ENCODE data around the gene GATC. TPM values are rescaled to one million over a fixed set of nuclear protein-coding genes. Genes with fewer than 3 reads are reported as not detected.

The GATC gene
- total and polyA plus RNA-seq, 9 donors: 11.9 to 34.7 (median 19.4) TPM

DNA sequence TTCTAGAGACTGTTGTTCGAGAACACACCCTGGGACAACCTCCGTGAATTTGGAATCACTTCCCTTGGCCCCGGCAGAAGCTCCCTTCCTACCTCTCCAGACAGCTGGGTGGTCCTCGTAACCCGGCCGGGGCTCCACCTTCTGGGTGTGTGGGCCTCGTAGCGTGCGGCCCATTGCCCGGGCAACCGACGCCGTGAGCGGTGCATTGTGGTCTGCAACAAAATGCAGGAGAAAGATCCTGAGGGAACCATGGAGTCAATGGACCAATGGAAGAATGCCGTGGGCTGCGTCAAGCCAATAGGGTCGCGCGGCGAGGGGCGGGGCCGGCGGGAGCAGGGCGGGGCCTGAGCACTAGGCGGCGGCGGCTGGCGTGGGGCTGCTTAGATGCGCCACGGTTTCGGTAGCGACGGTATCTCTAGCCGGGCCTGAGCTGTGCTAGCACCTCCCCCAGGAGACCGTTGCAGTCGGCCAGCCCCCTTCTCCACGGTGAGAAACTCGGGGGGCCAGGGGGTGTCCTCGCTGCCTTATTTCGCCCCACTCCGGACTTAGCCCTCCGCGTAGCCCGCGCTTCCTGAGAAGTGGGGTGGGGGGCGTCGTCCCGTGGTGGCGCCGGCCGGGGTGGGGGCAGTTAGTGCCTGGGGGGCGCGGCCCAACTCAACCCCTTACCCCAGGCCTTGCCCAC, 49.6 kb downstream of the GATC start, which contains the start of gene DYNLL1:
TSS of gene DYNLL1 (plus strand) at position 383 of the 682 bp plus-strand sequence. CDS start 309 bp downstream, outside the sequence.
- Histone ChIP-seq H3K4me3 (peak within 1 kb of the TSS; percentile 97), H3K27me3 (no peaks in the 10 kb centered on the region), H3K9me3 (no peaks in the 10 kb centered on the region), H3K4me1 (ENCODE audit: insufficient read depth) (peaks cover 5% of the 10 kb centered on the region), H3K36me3 (no peaks in the 10 kb centered on the region), H3K27ac (peak within 1 kb of the TSS; percentile 60 to 83)
- peak; percentile 96 to 98 (median 98) for DNase-seq
- TF ChIP-seq EP300 (IDR thresholded peaks at IDR 0.05) (peak; percentile 86), POLR2A (IDR thresholded peaks at IDR 0.05) (peak; percentile 83)
- TF ChIP-seq, protein P1, sequence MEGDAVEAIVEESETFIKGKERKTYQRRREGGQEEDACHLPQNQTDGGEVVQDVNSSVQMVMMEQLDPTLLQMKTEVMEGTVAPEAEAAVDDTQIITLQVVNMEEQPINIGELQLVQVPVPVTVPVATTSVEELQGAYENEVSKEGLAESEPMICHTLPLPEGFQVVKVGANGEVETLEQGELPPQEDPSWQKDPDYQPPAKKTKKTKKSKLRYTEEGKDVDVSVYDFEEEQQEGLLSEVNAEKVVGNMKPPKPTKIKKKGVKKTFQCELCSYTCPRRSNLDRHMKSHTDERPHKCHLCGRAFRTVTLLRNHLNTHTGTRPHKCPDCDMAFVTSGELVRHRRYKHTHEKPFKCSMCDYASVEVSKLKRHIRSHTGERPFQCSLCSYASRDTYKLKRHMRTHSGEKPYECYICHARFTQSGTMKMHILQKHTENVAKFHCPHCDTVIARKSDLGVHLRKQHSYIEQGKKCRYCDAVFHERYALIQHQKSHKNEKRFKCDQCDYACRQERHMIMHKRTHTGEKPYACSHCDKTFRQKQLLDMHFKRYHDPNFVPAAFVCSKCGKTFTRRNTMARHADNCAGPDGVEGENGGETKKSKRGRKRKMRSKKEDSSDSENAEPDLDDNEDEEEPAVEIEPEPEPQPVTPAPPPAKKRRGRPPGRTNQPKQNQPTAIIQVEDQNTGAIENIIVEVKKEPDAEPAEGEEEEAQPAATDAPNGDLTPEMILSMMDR (IDR thresholded peaks at IDR 0.05): peak in 2 of 3 donors; percentile 13 to 24
- 0 to 1% (median 0%) methylated on average over 42 to 53 of the region's 53 CpGs for WGBS, 3 donors
- intact Hi-C loops (cut with DNase I): no loop called here

DNA sequence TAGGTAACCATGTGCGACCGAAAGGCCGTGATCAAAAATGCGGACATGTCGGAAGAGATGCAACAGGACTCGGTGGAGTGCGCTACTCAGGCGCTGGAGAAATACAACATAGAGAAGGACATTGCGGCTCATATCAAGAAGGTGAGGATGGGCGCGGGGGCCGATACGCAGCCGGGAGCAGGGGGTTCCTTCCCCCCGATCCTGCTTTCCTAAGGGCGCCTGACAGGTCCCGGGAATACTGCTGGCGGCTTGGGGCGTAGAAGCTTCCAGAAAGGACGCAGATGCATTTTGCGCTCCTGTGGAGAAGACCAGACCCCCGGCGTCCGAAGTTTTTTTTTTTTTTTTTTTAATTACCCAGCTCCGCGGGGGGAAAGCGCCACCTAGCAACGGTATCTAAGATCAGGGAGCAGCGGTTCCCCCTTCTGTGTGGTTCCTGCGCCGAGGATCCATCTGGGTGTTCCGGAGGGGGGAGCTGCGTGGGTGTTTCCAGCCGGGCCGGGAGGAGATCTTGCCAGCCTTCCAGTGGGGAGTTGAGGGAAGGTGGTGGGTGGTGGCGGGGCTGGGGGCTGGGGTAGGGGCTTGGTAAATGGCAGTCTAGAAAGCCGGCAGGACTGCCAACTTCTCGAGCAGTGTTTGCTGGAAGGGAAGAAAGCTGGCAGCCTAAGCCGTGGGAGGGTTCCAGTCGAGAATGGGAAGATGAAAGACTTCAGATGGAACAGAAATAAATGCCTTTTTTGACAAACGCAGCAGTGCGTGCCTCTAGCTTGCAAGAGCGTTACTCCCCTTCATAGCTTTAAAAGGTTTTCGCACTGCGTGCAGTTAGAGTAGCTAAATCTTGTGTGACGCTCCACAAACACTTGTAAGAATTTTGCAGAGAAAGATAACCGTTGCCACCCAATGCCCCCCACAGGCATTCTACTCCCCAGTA, 50.4 kb downstream of the GATC start:
- Histone ChIP-seq H3K36me3 (no peaks in the 10 kb centered on the region), H3K27me3 (no peaks in the 10 kb centered on the region), H3K4me3 (peak overlapping the region; percentile 97), H3K9me3 (no peaks in the 10 kb centered on the region), H3K27ac (peak overlapping the region; percentile 60 to 83), H3K4me1 (ENCODE audit: insufficient read depth) (peaks cover 5% of the 10 kb centered on the region)
- no peak for TF ChIP-seq EP300 (IDR thresholded peaks at IDR 0.05)
- TF ChIP-seq, protein P1 (IDR thresholded peaks at IDR 0.05): no peak
- TF ChIP-seq POLR2A (IDR thresholded peaks at IDR 0.05): no peak
- DNase-seq: peak; percentile 73 to 83 (median 76)
- 1 to 2% (median 1%) methylated on average over 47 of the region's 47 CpGs for WGBS, 3 donors
- intact Hi-C loops (cut with DNase I): no loop called here

- Histone ChIP-seq H3K9me3 (no peaks in the 10 kb centered on the region), H3K4me3 (peak overlapping the region; percentile 97), H3K27me3 (no peaks in the 10 kb centered on the region), H3K27ac (no peak overlapping the region), H3K36me3 (no peaks in the 10 kb centered on the region), H3K4me1 (ENCODE audit: insufficient read depth) (peaks cover 5% of the 10 kb centered on the region)
- TF ChIP-seq, protein P1 (IDR thresholded peaks at IDR 0.05): no peak
- TF ChIP-seq EP300 (IDR thresholded peaks at IDR 0.05) (no peak), POLR2A (IDR thresholded peaks at IDR 0.05) (no peak)
- intact Hi-C loops (cut with DNase I): no loop called here
- no peak for DNase-seq
- 3 to 10% (median 5%) methylated on average over 9 of the region's 9 CpGs for WGBS, 3 donors
Observed at GRCh38 chr12:120497524-120498150, 51.4 kb downstream of the GATC start.

DNA sequence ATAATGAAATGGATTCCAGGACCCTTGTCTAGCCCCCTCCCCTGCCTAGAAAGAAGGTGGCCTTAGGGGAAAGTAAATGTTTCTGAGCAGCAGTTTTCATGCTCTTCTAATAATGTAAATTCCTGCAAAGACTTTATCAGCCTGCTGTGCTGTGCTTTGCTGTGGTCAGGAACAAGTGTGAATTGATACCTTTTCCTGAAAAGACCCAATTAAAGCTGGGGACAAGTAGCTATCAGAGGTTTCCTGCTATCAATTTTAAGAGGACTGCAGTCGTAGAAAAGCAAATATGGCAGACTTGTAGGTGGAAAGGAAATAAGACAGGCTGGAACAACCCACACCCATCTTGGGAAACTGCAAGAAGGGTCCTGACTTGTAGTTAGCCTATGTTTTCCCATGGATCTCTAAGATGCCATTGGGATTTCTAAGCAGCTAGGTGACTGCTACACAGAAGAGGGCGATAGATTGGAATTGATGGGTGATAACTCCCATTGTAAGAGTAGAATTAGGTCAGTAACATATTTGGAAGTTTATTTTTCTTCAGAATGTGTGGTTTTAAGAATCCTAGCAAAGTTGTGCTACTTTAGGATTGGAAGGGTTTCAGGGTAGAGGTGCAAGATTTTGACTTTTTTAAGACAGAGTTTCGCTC, 52.7 kb downstream of the GATC start:
- Histone ChIP-seq H3K9me3 (no peaks in the 10 kb centered on the region), H3K4me1 (ENCODE audit: insufficient read depth) (peaks cover 5% of the 10 kb centered on the region), H3K36me3 (no peaks in the 10 kb centered on the region), H3K27me3 (no peaks in the 10 kb centered on the region), H3K27ac (no peak overlapping the region), H3K4me3 (no peak overlapping the region)
- no peak for DNase-seq
- 74 to 86% (median 84%) methylated on average over 3 of the region's 3 CpGs for WGBS, 3 donors
- TF ChIP-seq, protein P1 (IDR thresholded peaks at IDR 0.05): no peak
- TF ChIP-seq POLR2A (IDR thresholded peaks at IDR 0.05) (no peak), EP300 (IDR thresholded peaks at IDR 0.05) (no peak)
- intact Hi-C loops (cut with DNase I): no loop called here
